IMR-90 (cell line): ENCODE measurements around the gene PLEKHH2. TPM values are rescaled to one million over a fixed set of nuclear protein-coding genes. Genes with fewer than 3 reads are reported as not detected.
A peak's percentile ranks its signal among the peaks of the same experiment; 100 is the strongest.

Experiments used
- ATAC-seq: fragments of 200-7000 bp; cut with Tn5 transposase; 2 replicates; pipeline ENCODE4 v1.9.1; 2020; ENCODE audit warnings: low read depth, mild to moderate bottlenecking, moderate library complexity
- BruUV-seq: library from RNA; stranded (reverse); fragments of 400-500 nt; replicated peaks from 2 replicates; lab custom pipeline; 2021; lab: Mats Ljungman, UMichigan
- CTCF ChIA-PET: fragments of 300-600 bp; formaldehyde crosslinking; extraction: SDS; loops from one replicate; lab custom pipeline; 2021; ENCODE audit warnings: antibody characterized with exemption; lab: Yijun Ruan, JAX
- POLR2A ChIA-PET: fragments of 300-600 bp; sonication (Branson Sonifier 250); formaldehyde crosslinking; loops from one replicate; lab custom pipeline; 2022; ENCODE audit warnings: antibody characterized with exemption; ENCODE audit not compliant: unreplicated experiment; lab: Charles Lee
- DNase-seq: peaks from one replicate; pipeline ENCODE4 v3.0.0; 2013
- H2AFZ ChIP-seq: replicated peaks from 2 replicates; pipeline ENCODE3; 2013; ENCODE audit warnings: low read length, mild to moderate bottlenecking; ENCODE audit not compliant: poor library complexity
- H2AK5ac ChIP-seq: 2 replicates; pipeline ENCODE4 v1.6.1; 2013; ENCODE audit warnings: low read depth, low read length, inconsistent platforms
- H2AK9ac ChIP-seq: replicated peaks from 2 replicates; pipeline ENCODE3; 2013; ENCODE audit warnings: mild to moderate bottlenecking, low read depth, low read length, moderate library complexity; ENCODE audit not compliant: poor library complexity
- H2BK120ac ChIP-seq: 2 replicates; pipeline ENCODE4 v1.6.1; 2013; ENCODE audit warnings: low read depth, low read length, inconsistent platforms
- H2BK15ac ChIP-seq: 3 replicates; pipeline ENCODE4 v1.6.1; 2013; ENCODE audit warnings: low read depth, low read length, inconsistent platforms
- H2BK20ac ChIP-seq: 2 replicates; pipeline ENCODE4 v1.6.1; 2013; ENCODE audit warnings: low read depth, mild to moderate bottlenecking, inconsistent platforms, low read length, moderate library complexity
- H2BK5ac ChIP-seq: 2 replicates; pipeline ENCODE4 v1.6.1; 2013; ENCODE audit warnings: mild to moderate bottlenecking, low read depth, low read length, inconsistent platforms; ENCODE audit not compliant: poor library complexity, severe bottlenecking
- H3K14ac ChIP-seq: replicated peaks from 2 replicates; pipeline ENCODE4 v1.6.1; 2013; ENCODE audit warnings: low read depth, low read length, inconsistent platforms
- H3K18ac ChIP-seq: 2 replicates; pipeline ENCODE4 v1.6.1; 2013; ENCODE audit warnings: low read depth, low read length, control low read depth
- H3K23ac ChIP-seq: 2 replicates; pipeline ENCODE4 v1.6.1; 2013; ENCODE audit warnings: low read depth, low read length, inconsistent platforms
- H3K27ac ChIP-seq: 2 replicates; pipeline ENCODE4 v1.5.1; 2013; ENCODE audit warnings: mild to moderate bottlenecking, control low read depth, low read length; ENCODE audit not compliant: insufficient read depth
- H3K27me3 ChIP-seq: 2 replicates; pipeline ENCODE4 v1.6.1; 2013; ENCODE audit warnings: low read length; ENCODE audit not compliant: control insufficient read depth, insufficient read depth
- H3K36me3 ChIP-seq: 2 replicates; pipeline ENCODE4 v1.6.1; 2013; ENCODE audit warnings: low read length, mixed read lengths; ENCODE audit not compliant: control insufficient read depth, insufficient read depth
- H3K4ac ChIP-seq: 2 replicates; pipeline ENCODE4 v1.6.1; 2013; ENCODE audit warnings: low read depth, low read length, inconsistent platforms
- H3K4me1 ChIP-seq: 2 replicates; pipeline ENCODE4 v1.6.1; 2013; ENCODE audit warnings: low read length, mixed read lengths; ENCODE audit not compliant: control insufficient read depth, insufficient read depth
- H3K4me2 ChIP-seq: 2 replicates; pipeline ENCODE4 v1.6.1; 2013; ENCODE audit warnings: low read depth, mild to moderate bottlenecking, control low read depth, low read length, moderate library complexity
- H3K4me3 ChIP-seq: 2 replicates; pipeline ENCODE4 v1.5.1; 2013; ENCODE audit warnings: low read depth, mild to moderate bottlenecking, control low read depth, low read length, moderate library complexity; ENCODE audit not compliant: insufficient read depth
- H3K56ac ChIP-seq: 2 replicates; pipeline ENCODE4 v1.6.1; 2013; ENCODE audit warnings: low read length, inconsistent platforms; ENCODE audit not compliant: insufficient read depth; ENCODE audit errors: extremely low read depth
- H3K79me1 ChIP-seq, 2 experiments: 2 replicates each; pipeline ENCODE4 v1.6.1; 2013; ENCODE audit warnings: low read length in 2 of 2, inconsistent platforms in 1 of 2, low read depth in 1 of 2
- H3K9ac ChIP-seq: 2 replicates; pipeline ENCODE4 v1.6.1; 2013; ENCODE audit warnings: low read depth, low read length, control low read depth
- H3K9me1 ChIP-seq: 2 replicates; pipeline ENCODE4 v1.6.1; 2013; ENCODE audit warnings: low read length, inconsistent platforms; ENCODE audit not compliant: insufficient read depth
- H3K9me3 ChIP-seq: 2 replicates; pipeline ENCODE4 v1.6.1; 2013; ENCODE audit warnings: low read length; ENCODE audit not compliant: control insufficient read depth, insufficient read depth
- H4K20me1 ChIP-seq: 2 replicates; pipeline ENCODE4 v1.6.1; 2013; ENCODE audit warnings: low read length, inconsistent platforms; ENCODE audit not compliant: insufficient read depth
- H4K5ac ChIP-seq: 2 replicates; pipeline ENCODE4 v1.6.1; 2013; ENCODE audit warnings: mild to moderate bottlenecking, low read depth, low read length, control low read depth
- H4K8ac ChIP-seq, 2 experiments: 2 replicates each; pipeline ENCODE4 v1.6.1; 2013; ENCODE audit warnings: low read depth in 2 of 2, low read length in 2 of 2, control low read depth in 1 of 2, inconsistent platforms in 1 of 2
- H4K91ac ChIP-seq: 2 replicates; pipeline ENCODE4 v1.6.1; 2013; ENCODE audit warnings: low read depth, low read length, inconsistent platforms; ENCODE audit not compliant: insufficient read depth
- BHLHE40 ChIP-seq: fragments of 150-350 bp; IDR thresholded peaks from 2 replicates; pipeline ENCODE4 v1.6.1; 2016; ENCODE audit warnings: mild to moderate bottlenecking, low read depth, low read length
- MAZ ChIP-seq: IDR thresholded peaks from 2 replicates; pipeline ENCODE4 v1.6.1; 2012; ENCODE audit warnings: low read depth, mild to moderate bottlenecking, low read length, improper control_type of control experiment, moderate library complexity, borderline replicate concordance
- MXI1 ChIP-seq: IDR thresholded peaks from 2 replicates; pipeline ENCODE4 v1.6.1; 2012; ENCODE audit warnings: low read depth, mild to moderate bottlenecking, low read length, moderate library complexity, borderline replicate concordance
- RCOR1 ChIP-seq: IDR thresholded peaks from 2 replicates; pipeline ENCODE4 v1.6.1; 2012; ENCODE audit warnings: mild to moderate bottlenecking, low read length, improper control_type of control experiment; ENCODE audit not compliant: insufficient replicate concordance
- SMC3 ChIP-seq: fragments of 150-350 bp; IDR thresholded peaks from 2 replicates; pipeline ENCODE4 v1.6.1; 2016; ENCODE audit warnings: low read depth, mild to moderate bottlenecking, antibody characterized with exemption, low read length, moderate library complexity
- USF2 ChIP-seq: fragments of 150-350 bp; IDR thresholded peaks from 2 replicates; pipeline ENCODE4 v1.6.1; 2017; ENCODE audit warnings: mild to moderate bottlenecking, antibody characterized with exemption, low read length, low read depth
- WGBS, 2 experiments: methylation state at CpG; one replicate each; pipeline versions ENCODE4 v1.1.5 to v1.1.7; 2013; ENCODE audit warnings: missing lambda C conversion rate in 2 of 2; ENCODE audit not compliant: insufficient read length in 1 of 2; ENCODE audit errors: extremely low coverage in 2 of 2; 5-methylcytosine and 5-hydroxymethylcytosine counted together
- dilution Hi-C: fragments of 300-500 bp; cut with HindIII; formaldehyde crosslinking; loops from one replicate; pipeline ENCODE4 v1.14.3; 2018; ENCODE audit warnings: low sequenced_read_pairs; ENCODE audit not compliant: unreplicated experiment
- in situ Hi-C: fragments of 300-500 bp; cut with MboI; formaldehyde crosslinking; loops from 3 replicates; pipeline ENCODE4 v1.14.3; 2019; ENCODE audit warnings: low sequenced_read_pairs, inconsistent platforms, mixed read lengths
- intact Hi-C: fragments of 100-400 bp; cut with micrococcal nuclease; formaldehyde crosslinking; loops from 2 replicates; pipeline ENCODE4 v1.10.0; 2022
- polyA plus RNA-seq, 3 experiments: library from polyadenylated mRNA; depleted of rRNA; stranded (reverse); fragments of >200 nt; gene quantifications; 2 replicates each; pipeline ENCODE4 v1.2.3, GENCODE V29; 2012; ENCODE audit warnings: low replicate concordance in 1 of 3
- total RNA-seq: library from RNA; depleted of rRNA; stranded (reverse); fragments of >200 nt; gene quantifications from 2 replicates; pipeline ENCODE4 v1.2.3, GENCODE V29; 2012
- TF ChIP-seq, protein P1 (sequence below): fragments of 150-350 bp; IDR thresholded peaks from 2 replicates; pipeline ENCODE4 v1.6.1; 2016; ENCODE audit warnings: low read depth, mild to moderate bottlenecking, low read length, moderate library complexity, borderline replicate concordance

The PLEKHH2 gene
- total and polyA plus RNA-seq, 2 of the 4 experiments (the other 2 are of a cell fraction), result 2.0 to 3.3 TPM

GRCh38 chr2:43737097-43737854, 100.2 kb downstream of the PLEKHH2 start:
- peak overlapping the region; percentile 58; the same call in 1 of the 2 replicates for H3K23ac ChIP-seq
- H3K9me3 ChIP-seq, result no peaks in the 10 kb centered on the region
- H2AFZ ChIP-seq, result peak overlapping the region; percentile 59
- H3K27ac ChIP-seq, result peak overlapping the region; percentile 39; the same call in 1 of the 2 replicates
- peak overlapping the region; percentile 88; the same call in 1 of the 3 replicates for H2BK15ac ChIP-seq
- H2BK5ac ChIP-seq, result peak overlapping the region; percentile 84
- WGBS, 2 experiments, result no CpG with 5 or more reads among the region's 8 CpGs
- H3K79me1 ChIP-seq, result no peaks in the 10 kb centered on the region
- H4K20me1 ChIP-seq, result no peaks in the 10 kb centered on the region
- H4K8ac ChIP-seq, result peak overlapping the region; percentile 15 to 87; a peak in 3 of 4 replicates
- DNase-seq (peak; percentile 90), ATAC-seq (peak; percentile 96)
- in situ Hi-C loops, result no loop called here
- TF ChIP-seq MXI1 (0 out of 2 replicates have a peak, but pooled peaks have one; percentile 54), USF2 (peak; percentile 47; the same call in 1 of the 2 replicates), SMC3 (no peak), RCOR1 (peak; percentile 53), MAZ (peak; percentile 22; the same call in 1 of the 2 replicates), BHLHE40 (peak; percentile 90)
- TF ChIP-seq, protein P1, sequence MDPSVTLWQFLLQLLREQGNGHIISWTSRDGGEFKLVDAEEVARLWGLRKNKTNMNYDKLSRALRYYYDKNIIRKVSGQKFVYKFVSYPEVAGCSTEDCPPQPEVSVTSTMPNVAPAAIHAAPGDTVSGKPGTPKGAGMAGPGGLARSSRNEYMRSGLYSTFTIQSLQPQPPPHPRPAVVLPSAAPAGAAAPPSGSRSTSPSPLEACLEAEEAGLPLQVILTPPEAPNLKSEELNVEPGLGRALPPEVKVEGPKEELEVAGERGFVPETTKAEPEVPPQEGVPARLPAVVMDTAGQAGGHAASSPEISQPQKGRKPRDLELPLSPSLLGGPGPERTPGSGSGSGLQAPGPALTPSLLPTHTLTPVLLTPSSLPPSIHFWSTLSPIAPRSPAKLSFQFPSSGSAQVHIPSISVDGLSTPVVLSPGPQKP, result no peak
- H3K9ac ChIP-seq, result no peak overlapping the region
- H2BK120ac ChIP-seq, result peak overlapping the region; percentile 81
- H3K18ac ChIP-seq, result peak overlapping the region; percentile 72; the same call in 1 of the 2 replicates
- no peak overlapping the region for H3K4me3 ChIP-seq
- ChIA-PET POLR2A (interaction anchor here (0.5 kb wide), 1 partner anchor 501 kb away, joined by 3 read pairs; no protein-coding TSS in a partner anchor), CTCF (interaction anchor here (0.5 to 0.6 kb wide), 2 partner anchors 14 to 1067 kb away, joined by 3 to 5 read pairs; no protein-coding TSS in a partner anchor)
- peak overlapping the region; percentile 55; the same call in 1 of the 2 replicates for H4K5ac ChIP-seq
- no peak overlapping the region; the same call in 1 of the 2 replicates for H2AK5ac ChIP-seq
- peak overlapping the region; percentile 86 for H4K91ac ChIP-seq
- H3K4ac ChIP-seq, result peak overlapping the region; percentile 70
- intact Hi-C loops, result no loop called here
- H3K36me3 ChIP-seq, result peaks cover 2% of the 10 kb centered on the region
- peak overlapping the region; percentile 52 for H2BK20ac ChIP-seq
- H3K9me1 ChIP-seq, result 0 out of 2 replicates have a peak, but pooled peaks cover 6% of the 10 kb centered on the region
- peak overlapping the region; percentile 27 for H3K14ac ChIP-seq
- H3K4me2 ChIP-seq, result peak overlapping the region; percentile 15; the same call in 1 of the 2 replicates
- H3K27me3 ChIP-seq, result no peaks in the 10 kb centered on the region
- H2AK9ac ChIP-seq, result peak overlapping the region; percentile 2
- dilution Hi-C loops, result no loop called here
- peaks cover 3% of the 10 kb centered on the region; the same call in 1 of the 2 replicates for H3K4me1 ChIP-seq
- no TSS peak for BruUV-seq
- H3K56ac ChIP-seq, result no peak overlapping the region
